OCI-LY1 (cell line): ENCODE results near the gene HNRNPC.

Experiments used
- CTCF ChIP-seq: fragments of 200-600 bp; sonication (generic), shearing (Covaris generic); IDR thresholded peaks from 2 replicates; pipeline ENCODE4 v1.5.1; 2017; ENCODE audit warnings: mild to moderate bottlenecking, antibody characterized with exemption, low read length, moderate library complexity, mixed read lengths
- EZH2 ChIP-seq: fragments of 200-600 bp; sonication (generic), shearing (Covaris generic); IDR thresholded peaks from 2 replicates; pipeline ENCODE4 v1.8.0; 2017; ENCODE audit warnings: borderline replicate concordance, mixed run types, mild to moderate bottlenecking, antibody characterized with exemption, low read length, moderate library complexity, mixed read lengths

GRCh38 chr14:21194597-21194996, 74.6 kb downstream of the HNRNPC start:
- TF ChIP-seq CTCF = no peak
- no peak for TF ChIP-seq EZH2
